ENCODE measurements around the gene ELMOD3.
"Not testable (repeated sequence)": the region's sequence is repeated elsewhere in the genome, so short reads cannot be mapped to it uniquely, and the experiment has no call there.

ELMOD3 gene

GRCh38 chr2:85334928-85335327 is 19.6 kb upstream of the ELMOD3 start:
- no peak overlapping the region for H3K27ac ChIP-seq
- TF ChIP-seq CTCF (conservative IDR thresholded peaks at IDR 0.05) (no peak), ZFX (IDR thresholded peaks at IDR 0.05) (no peak)

- TF ChIP-seq CTCF (conservative IDR thresholded peaks at IDR 0.05): no peak
- peak overlapping the region; percentile 69 for H3K27ac ChIP-seq
Measured at GRCh38 chr2:85340034-85340892, 14.3 kb upstream of the ELMOD3 start.

- peak overlapping the region; percentile 69 for H3K27ac ChIP-seq
- TF ChIP-seq ZFX (IDR thresholded peaks at IDR 0.05) (no peak), CTCF (conservative IDR thresholded peaks at IDR 0.05) (no peak)
Measured at GRCh38 chr2:85341269-85342029, 13.1 kb upstream of the ELMOD3 start.

GRCh38 chr2:85342156-85342555 is 12.4 kb upstream of the ELMOD3 start:
- TF ChIP-seq CTCF (conservative IDR thresholded peaks at IDR 0.05) (no peak), ZFX (IDR thresholded peaks at IDR 0.05) (no peak)
- no peak overlapping the region for H3K27ac ChIP-seq

- not testable (repeated sequence) for H3K27ac ChIP-seq
Measured at GRCh38 chr2:85343207-85343895, 11.2 kb upstream of the ELMOD3 start.

GRCh38 chr2:85344356-85344954 is 10.1 kb upstream of the ELMOD3 start:
- no peak overlapping the region for H3K27ac ChIP-seq
- TF ChIP-seq CTCF (conservative IDR thresholded peaks at IDR 0.05): no peak
- TF ChIP-seq ZFX (IDR thresholded peaks at IDR 0.05): no peak

GRCh38 chr2:85347599-85347998 is 7.0 kb upstream of the ELMOD3 start:
- H3K27ac ChIP-seq: no peak overlapping the region
- TF ChIP-seq CTCF (conservative IDR thresholded peaks at IDR 0.05) (no peak), ZFX (IDR thresholded peaks at IDR 0.05) (no peak)
